Hypothalamus (tissue), 51 donors: Measurements from ENCODE around the gene MORF4L2.
"Not testable (repeated sequence)": the region's sequence is repeated elsewhere in the genome, so short reads cannot be mapped to it uniquely, and the experiment has no call there.

ENCODE experiments used
- DNase-seq, 51 donors: peaks; one replicate each; lab custom pipeline; 2025; lab: John Stamatoyannopoulos, UW

Gene MORF4L2

DNA sequence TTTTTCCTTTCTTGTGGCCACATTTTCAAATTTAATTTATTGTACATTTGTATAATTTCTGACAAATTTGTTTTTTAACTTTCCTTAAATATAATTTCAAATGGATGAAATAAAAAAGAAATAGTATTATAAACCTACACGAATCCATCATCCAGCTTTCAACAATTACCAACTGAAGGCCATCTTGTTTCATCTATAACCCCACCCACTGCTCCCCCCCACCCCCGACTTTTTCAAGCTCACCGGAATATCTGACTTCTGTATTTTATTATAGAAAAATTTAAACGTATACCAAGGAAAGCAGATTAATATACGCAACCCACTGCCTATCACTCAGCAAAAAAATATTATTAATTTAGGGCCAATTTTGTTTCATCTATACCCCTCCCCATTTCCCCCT is 1.1 kb downstream of the MORF4L2 start:
- DNase-seq, result no peak

DNA sequence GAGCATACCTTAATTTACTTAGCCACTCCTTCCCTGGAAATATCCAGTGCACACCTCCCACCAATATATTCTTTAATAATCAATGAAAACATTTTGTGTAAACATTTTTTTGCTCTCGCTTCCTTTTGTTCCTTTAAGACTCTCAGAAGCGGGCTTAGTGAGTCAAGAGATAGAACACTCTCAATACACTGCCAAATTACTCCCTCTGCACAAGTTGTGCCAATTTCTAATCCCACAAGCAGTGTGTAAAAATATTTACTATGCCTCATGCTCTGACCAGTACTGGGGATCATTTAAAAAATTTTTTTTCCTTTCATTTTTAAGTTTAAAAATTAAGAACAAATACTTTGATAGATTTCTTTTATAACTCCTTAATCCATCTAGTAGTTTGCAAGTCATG is 5.1 kb downstream of the MORF4L2 start:
- DNase-seq, result no peak

DNA sequence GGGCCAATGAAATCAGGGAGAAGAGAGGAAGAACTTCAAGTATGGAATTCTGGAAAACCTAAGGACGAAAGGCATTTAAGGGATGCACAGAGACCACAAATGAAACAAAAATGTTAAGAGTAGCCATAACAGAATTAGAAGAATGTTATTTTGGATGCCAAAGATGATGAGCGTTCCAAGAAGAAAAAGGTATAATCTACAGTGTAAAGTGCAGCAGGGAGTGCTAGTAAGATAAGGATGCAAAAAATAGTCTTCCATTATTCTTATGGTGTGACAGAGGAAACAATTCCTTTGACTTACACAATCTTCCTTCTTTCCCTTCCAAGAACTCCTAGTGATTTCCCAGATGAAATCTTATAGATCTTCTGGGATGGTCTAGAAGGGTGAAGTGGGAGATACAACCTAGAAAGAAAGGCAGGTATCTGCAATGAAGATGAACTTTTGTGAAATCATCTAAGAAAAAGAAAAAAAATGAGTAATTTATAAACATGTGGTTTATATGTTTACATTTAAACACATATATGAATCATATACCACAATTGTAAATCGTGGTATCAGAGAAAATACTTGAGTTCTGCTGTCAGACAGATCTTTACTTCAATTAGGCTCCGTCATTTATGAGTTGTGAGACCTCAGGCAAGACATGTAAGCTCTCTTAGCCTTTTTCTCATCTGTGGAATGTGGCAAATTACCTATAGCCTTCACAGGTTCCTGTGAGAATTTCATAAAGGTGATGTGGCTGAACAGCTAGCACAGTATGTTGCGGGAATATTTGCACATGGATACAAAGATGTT is 8.1 kb downstream of the MORF4L2 start:
- no peak for DNase-seq

DNA sequence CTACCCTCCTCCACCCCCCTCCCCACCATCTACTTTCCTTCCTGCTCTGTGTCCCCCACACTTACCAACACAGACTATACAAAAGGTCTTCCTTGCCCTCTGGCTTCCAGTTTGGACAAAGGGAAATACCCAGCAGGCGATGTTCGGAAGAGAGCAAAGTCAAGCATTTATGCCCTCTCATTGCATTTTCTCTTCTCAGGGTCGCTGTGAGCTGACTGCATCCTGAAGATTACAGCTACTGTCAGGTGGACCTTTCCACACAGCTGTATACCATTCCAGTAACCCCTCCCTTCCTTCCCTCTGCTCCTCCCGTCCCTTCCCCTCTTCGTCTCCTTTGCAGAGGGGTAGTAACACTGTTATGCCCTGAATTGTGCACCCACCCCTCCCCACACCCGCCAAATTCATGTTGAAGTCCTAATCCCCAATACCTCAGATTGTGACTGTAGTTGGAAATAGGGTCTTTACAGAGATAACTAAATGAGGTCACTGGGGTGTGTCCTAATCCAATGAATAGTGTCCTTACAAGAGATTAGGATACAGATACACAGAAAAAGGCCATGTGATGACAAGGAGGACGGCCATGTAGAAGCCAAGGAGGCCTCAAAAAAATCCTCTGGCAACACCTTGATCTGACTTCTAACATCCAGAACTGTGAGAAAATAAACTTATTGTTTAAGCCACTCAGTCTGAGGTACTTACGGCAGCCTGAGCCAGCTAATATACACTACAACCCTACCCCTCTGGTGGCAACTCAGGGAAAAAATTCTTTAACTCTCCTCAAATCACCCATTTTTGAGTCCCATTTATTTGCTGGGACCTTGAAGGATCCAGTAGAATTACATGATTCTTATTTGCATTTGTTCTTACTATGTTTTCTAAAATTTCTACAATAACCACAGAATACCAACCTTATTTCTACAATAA is 11.7 kb downstream of the MORF4L2 start:
- DNase-seq, result no peak

DNA sequence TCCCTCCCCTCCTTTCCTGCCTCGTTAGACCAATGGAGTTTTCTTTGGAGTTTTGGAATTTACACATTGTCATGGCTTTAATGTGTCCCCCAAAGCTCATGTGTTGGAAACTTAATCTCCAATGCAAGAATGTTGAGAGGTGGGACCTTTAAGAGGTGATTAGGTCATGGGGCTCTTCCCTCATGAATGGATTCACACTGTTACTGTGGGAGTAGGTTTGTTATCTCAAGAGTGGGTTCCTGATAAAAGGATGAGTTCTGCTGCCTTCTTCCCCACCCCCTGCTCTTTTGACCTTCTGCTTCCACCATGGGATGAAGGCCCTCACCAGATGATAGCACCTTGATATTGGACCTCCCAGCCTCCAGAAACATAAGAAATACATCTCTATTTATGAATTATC is 16.8 kb downstream of the MORF4L2 start:
- no peak for DNase-seq

DNA sequence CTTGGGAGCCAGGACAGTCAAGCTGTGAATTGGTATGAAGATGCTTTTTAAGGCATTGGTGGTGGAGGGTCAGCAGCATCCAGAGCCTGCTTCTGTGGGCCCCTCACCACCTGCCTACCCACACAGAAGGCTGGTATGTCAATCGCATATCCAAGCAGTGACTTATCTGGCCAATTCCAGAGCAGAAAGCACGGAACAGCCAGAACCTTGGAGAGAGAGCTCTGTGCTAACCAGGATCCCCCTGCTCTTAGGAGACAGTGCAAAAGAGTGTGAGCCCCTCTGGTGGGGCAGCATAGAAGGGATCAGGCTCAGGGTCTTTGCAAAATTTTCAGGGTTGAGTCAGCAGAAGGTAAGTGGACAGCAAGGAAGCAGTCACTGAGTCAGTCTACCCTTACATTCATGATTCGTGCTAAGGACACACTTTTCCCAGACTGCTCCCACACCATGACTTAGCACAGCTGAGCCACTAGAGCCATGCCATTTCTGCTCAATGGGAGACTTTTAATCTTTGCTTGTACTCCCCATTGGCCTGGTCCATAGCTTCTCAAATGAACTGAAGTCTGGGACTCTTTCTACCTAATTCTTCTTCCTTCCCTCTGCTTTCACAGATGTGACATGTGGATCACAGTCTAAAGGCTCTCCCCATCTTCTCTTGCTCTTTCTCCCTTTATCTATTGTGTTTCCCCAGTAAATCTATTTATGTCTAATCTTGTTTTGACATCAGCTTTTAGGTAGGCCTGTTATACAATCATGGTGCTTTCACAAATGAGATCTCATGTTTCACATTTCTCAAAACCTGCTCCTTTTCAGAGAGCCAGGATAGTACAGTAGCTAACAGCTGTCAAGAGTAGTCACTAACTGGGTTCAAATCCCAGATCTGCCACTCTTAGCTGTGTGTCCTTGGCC is 20.0 kb downstream of the MORF4L2 start:
- DNase-seq, result no peak

DNA sequence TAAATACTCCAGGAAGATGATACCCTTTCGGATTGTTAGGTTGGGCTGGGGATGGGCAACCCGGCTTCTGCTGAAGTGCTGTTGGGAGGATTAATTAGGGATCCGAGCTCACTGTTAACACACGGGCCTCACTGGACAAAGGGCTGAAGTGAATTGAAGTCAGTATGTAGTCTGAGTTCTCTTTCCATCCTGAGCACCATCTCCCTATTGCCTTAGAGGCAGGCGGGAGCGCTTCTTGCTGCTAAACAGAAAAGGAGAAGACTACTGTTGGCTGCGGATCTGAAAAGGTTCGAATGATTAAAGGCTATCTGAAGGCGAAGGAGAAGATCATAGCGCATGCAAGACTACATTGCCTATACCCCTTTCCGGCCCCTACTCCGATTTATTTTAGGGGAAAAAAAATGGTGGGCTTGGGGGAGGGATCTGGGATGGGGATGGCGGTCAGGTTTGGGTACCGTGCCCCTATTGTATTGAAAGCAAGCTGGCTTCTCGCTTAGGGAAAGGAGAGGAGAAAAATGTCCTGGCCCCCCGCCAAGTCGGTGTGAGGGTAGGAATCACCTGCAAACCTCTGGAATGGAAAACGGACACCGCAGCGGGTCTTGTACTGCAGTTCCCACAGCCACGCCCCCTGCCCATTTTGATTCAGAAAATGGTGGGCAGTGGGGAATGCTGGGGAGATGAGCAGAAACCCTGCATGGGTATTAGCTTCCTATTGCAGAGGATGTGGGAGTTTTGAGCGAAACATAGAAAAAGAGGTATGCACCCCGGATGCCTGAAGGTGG is 22.3 kb downstream of the MORF4L2 start:
- peak in 4 of 51 donors; percentile 0 to 3 (median 0) for DNase-seq

DNA sequence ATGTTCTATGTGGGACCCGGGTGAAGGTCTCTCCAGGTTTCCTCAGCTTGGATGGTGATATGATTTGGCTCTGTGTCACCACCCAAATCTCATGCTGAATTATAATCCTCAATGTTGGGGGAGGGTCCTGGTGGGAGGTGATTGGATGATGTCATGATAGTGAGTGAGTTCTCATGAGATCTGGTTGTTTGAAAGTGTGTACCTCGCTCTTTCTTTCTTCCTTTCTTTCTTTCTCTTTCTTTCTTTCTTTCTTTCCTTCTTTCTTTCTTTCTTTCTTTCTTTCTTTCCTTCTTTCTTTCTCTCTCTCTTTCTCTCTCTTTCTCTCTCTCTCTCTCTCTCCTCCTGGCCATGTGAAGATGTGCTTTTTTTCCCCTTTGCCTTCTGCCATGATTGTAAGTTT is 27.0 kb downstream of the MORF4L2 start:
- DNase-seq, result not testable (repeated sequence)

DNA sequence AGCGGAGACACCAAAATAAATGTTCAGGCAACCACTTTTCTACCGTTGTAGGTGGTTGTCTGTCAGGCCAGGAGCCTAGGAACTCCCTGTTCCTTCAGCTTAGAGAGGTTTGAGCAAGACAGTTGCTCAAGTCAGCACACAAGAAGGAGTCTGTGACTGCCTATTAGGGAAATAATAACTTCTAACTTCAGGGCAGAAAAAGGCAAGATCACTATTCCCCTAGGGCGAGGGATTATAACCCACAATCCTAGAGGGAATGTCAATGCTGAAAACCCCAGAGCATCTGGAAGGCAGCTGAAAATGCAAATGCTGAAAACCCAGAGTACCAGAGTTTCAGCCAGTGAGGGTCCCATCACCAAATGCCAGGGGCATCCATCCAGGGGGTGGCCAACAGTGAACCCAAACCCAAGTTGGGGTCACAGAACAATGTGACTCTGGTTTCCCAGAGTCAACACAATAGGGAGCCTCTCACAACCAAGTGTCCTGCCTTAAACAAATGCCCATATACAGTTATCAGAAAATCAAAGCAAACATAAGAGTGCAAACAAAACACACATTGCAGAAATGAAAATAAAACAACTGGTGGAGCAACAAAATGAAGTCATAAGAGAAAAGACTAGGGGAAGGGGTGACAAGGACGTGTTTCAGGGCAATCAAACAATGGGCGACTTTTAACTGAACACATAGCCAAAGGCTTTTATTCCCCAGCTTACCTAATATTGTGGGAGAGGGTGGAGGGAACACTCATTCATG is 27.6 kb downstream of the MORF4L2 start:
- DNase-seq, result no peak

DNA sequence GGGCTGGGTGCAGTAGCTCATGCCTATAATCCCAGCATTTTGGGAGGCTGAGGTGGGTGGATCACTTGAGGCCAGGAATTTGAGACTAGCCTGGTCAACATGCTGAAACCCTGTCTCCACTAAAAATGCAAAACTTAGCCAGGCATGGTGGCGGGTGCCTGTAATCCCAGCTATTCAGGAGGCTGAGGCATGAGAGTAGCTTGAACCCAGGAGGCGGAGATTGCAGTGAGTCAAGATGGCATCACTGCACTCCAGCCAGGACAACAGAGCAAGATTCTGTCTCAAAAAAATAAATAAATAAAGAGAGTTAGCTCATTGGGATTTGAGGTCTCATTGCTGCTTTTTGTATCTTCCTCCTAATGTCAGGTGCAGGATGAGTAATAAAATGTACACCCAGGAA is 29.4 kb downstream of the MORF4L2 start:
- not testable (repeated sequence) for DNase-seq

DNA sequence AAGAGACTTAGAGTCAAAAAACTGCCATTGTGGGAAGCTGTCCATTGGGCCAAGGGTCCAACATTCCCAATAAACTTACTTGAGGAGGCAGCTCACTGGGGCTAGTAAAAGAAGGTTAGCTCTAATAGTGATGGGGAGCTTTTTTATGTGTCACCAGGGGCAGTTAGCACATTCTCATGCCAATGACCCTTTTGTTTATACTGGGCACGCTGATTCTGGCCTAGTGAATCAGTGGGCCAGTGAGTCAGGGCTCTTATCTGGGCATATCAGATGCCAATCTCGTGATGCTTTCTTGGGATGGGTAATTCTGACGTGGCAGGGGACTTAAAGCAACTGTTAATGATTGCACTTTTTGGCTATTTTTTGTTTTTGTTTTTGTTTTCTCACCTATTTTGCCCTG is 29.9 kb downstream of the MORF4L2 start:
- no peak for DNase-seq

DNA sequence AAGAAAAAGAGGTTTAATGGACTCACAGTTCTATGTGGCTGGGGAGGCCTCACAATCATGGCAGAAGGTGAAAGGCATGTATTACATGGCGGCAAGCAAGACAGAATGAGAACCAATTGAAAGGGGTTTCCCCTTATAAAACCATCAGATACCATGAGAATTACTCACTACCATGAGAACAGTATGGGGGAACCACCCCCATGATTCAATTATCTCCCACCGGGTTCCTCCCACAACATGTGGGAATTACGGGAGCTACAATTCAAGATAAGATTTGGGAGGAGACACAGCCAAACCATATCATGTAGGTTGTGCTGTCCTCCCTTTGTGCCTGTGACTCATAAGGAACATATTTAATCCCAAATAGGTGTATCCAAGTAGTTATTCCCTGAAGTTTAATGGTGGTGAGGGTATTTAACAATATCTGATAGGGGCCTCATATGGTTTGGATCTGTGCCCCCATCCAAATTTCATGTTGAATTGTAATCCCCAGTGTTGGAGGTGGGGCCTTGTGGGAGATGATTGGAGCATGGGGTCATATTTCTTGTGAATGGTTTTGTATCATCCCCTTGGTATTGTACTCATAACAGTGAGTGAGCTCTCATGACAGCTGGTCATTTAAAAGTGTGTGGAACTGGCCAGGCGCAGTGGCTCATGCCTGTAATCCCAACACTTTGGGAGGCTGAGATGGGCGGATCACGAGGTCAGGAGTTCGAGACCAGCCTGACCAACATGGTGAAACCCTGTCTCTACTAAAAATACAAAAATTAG is 31.1 kb downstream of the MORF4L2 start:
- not testable (repeated sequence) for DNase-seq

DNA sequence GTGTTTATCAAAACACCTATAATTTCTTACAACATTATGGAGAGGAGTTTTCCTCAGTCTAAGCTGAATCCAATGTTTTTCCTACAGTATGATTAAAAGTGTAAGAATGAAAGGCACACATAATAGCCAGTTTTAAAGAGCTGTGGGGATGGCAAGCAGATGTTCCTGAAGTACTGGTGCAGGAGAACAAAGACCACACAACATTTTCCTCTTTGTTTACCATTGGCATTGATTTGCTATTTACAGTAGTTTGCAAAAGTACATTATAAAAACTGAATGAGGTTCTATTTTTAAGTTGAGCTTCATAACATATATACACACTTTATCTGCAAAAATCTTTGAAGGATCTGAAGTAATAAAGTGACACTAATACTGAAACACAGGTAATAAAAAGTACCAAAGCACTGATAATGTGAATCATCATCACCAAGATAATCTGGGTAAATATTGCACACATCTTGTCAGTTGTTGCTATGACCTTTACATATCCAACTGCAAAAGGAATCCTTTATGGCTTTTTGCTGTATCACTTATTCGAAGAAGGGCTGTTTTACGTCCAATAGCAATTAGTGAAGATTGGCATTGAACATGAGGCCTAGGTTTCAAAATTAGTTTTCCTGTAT is 35.2 kb downstream of the MORF4L2 start:
- no peak for DNase-seq

DNA sequence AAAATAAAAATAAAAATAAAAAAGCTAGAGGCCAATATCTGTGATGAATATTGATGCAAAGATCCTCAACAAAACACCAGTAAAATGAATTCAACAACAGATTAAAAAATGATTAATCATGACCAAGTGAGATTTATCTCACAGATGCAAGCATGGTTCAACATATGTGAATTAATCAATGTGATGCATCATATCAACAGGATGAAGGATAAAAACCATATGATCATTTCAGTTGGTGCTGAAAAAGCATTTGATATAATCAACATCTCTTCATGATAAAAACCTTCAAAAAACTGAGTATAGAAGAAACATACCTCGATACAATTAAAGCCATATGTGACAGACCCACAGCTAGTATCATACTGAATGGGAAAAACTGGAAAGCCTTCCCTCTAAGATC is 38.9 kb downstream of the MORF4L2 start:
- DNase-seq, result no peak

DNA sequence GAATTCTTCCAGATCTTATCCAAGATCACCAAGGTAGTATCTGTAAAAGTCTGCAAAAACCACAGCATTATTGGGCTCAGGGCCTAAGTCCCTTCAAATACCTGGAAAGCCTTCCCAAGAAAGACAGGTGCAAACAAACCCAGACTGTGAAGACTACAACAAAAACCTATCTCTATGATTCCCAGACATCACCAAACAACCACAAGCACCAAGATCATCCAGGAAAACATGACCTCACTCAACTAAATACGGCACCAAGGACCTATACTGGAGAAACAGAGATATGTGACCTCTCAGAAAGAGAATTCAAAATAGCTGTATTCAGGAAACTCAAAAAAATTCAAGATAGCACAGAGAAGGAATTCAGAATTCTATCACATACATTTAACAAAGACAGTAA is 42.4 kb downstream of the MORF4L2 start:
- DNase-seq, result no peak

DNA sequence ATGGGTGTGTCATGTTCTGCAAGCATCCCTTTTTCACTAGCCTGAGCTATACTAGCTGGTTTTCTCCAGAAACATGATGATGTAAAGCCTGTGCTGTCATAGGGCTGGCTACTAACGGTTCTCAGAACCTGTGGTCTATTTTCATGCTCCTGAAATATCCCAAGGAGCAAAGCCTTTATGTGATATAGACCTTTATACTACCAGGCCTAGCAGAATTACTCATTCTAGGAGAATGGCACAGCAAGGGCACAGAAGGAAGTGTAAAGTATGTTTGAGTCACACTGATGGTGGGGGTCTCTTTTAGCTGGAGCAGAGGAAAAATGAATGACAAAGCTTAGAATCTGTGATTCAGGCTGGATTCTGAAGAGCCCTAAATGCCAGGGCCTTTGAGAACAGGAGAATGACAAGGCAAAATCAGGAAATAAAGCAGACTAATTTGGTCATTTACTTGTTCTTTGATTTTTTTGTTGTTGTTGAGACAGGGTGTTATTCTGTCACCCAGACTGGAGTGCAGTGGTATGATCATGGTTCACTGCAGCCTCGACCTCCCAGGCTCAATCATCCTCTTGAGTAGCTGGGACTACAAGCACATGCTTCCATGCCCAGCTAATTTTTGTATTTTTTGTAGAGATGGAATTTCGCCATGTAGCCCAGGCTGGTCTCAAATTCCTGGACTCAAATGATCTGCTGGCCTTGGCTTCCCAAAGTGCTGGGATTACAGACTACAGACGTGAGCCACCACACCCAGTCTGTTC is 45.9 kb downstream of the MORF4L2 start:
- DNase-seq, result no peak
